ENCODE measurements around the gene TIAL1.

TIAL1 gene

GRCh38 chr10:119537953-119538630 is 58.7 kb downstream of the TIAL1 start:
- peak overlapping the region; percentile 46 for H3K4me2 ChIP-seq (ENCODE audit: low read depth, low read length, poor library complexity, severe bottlenecking)
- peaks cover 32% of the 10 kb centered on the region for H3K4me1 ChIP-seq (ENCODE audit: insufficient read depth, low read length, poor library complexity, severe bottlenecking)
- peaks cover 16% of the 10 kb centered on the region for H3K79me2 ChIP-seq (ENCODE audit: insufficient read depth, low read length)
- H4K20me1 ChIP-seq (ENCODE audit: insufficient read depth, low read length, poor library complexity, severe bottlenecking) = peaks cover 7% of the 10 kb centered on the region
- H3K9ac ChIP-seq (ENCODE audit: low read depth, low read length, poor library complexity, severe bottlenecking) = peak overlapping the region; percentile 20
- H3K36me3 ChIP-seq (ENCODE audit: insufficient read depth, low read length) = no peaks in the 10 kb centered on the region
- no peaks in the 10 kb centered on the region for H3K9me3 ChIP-seq (ENCODE audit: insufficient read depth, low read depth, low read length)
- no peaks in the 10 kb centered on the region for H3F3A ChIP-seq (ENCODE audit: low read depth)
- H3K27me3 ChIP-seq (ENCODE audit: insufficient read depth, low read length, poor library complexity, severe bottlenecking) = no peaks in the 10 kb centered on the region
- H2AFZ ChIP-seq (ENCODE audit: low read length) = no peak overlapping the region
- TF ChIP-seq CTCF (conservative IDR thresholded peaks at IDR 0.05; ENCODE audit: low read length) (no peak), EZH2phosphoT487 (IDR thresholded peaks at IDR 0.05; ENCODE audit: borderline replicate concordance) (no peak)
- H3K4me3 ChIP-seq (ENCODE audit: low read length, poor library complexity, severe bottlenecking) = peak overlapping the region; percentile 19
- no peaks in the 10 kb centered on the region for H3K9me2 ChIP-seq (replicated peaks; ENCODE audit: low read depth, low read length)

- no peaks in the 10 kb centered on the region for H3K27me3 ChIP-seq (ENCODE audit: insufficient read depth, low read length, poor library complexity, severe bottlenecking)
- H3F3A ChIP-seq (ENCODE audit: low read depth) = no peaks in the 10 kb centered on the region
- H3K4me3 ChIP-seq (ENCODE audit: low read length, poor library complexity, severe bottlenecking) = no peak overlapping the region
- no peak for TF ChIP-seq EZH2phosphoT487 (IDR thresholded peaks at IDR 0.05; ENCODE audit: borderline replicate concordance)
- no peak for TF ChIP-seq CTCF (conservative IDR thresholded peaks at IDR 0.05; ENCODE audit: low read length)
- H3K4me2 ChIP-seq (ENCODE audit: low read depth, low read length, poor library complexity, severe bottlenecking) = no peak overlapping the region
- H3K9ac ChIP-seq (ENCODE audit: low read depth, low read length, poor library complexity, severe bottlenecking) = no peak overlapping the region
- H3K9me2 ChIP-seq (replicated peaks; ENCODE audit: low read depth, low read length) = no peaks in the 10 kb centered on the region
- H3K79me2 ChIP-seq (ENCODE audit: insufficient read depth, low read length) = peaks cover 17% of the 10 kb centered on the region; the same call in 1 of the 2 replicates
- no peaks in the 10 kb centered on the region for H3K9me3 ChIP-seq (ENCODE audit: insufficient read depth, low read depth, low read length)
- H3K36me3 ChIP-seq (ENCODE audit: insufficient read depth, low read length) = no peaks in the 10 kb centered on the region
- peaks cover 26% of the 10 kb centered on the region for H3K4me1 ChIP-seq (ENCODE audit: insufficient read depth, low read length, poor library complexity, severe bottlenecking)
- H2AFZ ChIP-seq (ENCODE audit: low read length) = no peak overlapping the region
- H4K20me1 ChIP-seq (ENCODE audit: insufficient read depth, low read length, poor library complexity, severe bottlenecking) = peaks cover 3% of the 10 kb centered on the region
These were observed 60.2 kb downstream of the TIAL1 start for GRCh38 chr10:119536508-119537025.

DNA sequence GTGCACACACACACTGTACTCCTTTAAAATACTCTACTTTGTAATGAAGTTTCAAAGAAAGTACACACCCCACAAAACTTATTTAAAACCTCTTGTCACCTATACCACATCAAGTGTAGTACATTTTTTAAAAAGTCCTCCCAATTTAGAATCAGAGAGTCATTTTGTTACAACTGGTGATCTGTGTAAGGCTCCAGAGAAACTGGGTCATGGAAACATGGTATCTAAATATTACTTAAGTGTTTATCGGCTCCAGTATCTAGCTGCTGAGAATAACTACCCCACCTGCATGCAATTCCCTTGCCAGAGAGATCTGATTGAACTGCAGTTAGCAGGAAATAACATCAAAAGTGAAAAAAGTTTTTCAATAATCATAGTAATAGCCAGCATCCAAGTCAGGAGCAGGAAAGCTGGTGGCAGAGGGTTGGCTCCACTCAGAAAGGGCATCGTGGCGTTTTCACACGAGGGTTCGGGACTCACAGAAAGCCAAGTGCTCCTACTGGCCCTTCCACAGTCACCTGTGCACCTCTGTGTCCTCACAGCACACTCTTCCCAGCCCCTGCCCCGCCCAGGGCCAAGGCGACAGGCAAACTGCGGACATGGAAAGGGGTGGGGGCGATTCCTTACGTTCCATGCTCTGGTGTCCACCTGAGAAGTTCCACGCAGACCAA is 60.8 kb downstream of the TIAL1 start:
- H3K27me3 ChIP-seq (ENCODE audit: insufficient read depth, low read length, poor library complexity, severe bottlenecking) = no peaks in the 10 kb centered on the region
- H3K9me3 ChIP-seq (ENCODE audit: insufficient read depth, low read depth, low read length) = no peaks in the 10 kb centered on the region
- TF ChIP-seq CTCF (conservative IDR thresholded peaks at IDR 0.05; ENCODE audit: low read length) = no peak
- TF ChIP-seq EZH2phosphoT487 (IDR thresholded peaks at IDR 0.05; ENCODE audit: borderline replicate concordance) = no peak
- no peaks in the 10 kb centered on the region for H3K9me2 ChIP-seq (replicated peaks; ENCODE audit: low read depth, low read length)
- peaks cover 20% of the 10 kb centered on the region for H3K4me1 ChIP-seq (ENCODE audit: insufficient read depth, low read length, poor library complexity, severe bottlenecking)
- H3K4me2 ChIP-seq (ENCODE audit: low read depth, low read length, poor library complexity, severe bottlenecking) = no peak overlapping the region
- no peak overlapping the region for H3K9ac ChIP-seq (ENCODE audit: low read depth, low read length, poor library complexity, severe bottlenecking)
- H3K36me3 ChIP-seq (ENCODE audit: insufficient read depth, low read length) = no peaks in the 10 kb centered on the region
- H3F3A ChIP-seq (ENCODE audit: low read depth) = no peaks in the 10 kb centered on the region
- H3K4me3 ChIP-seq (ENCODE audit: low read length, poor library complexity, severe bottlenecking) = no peak overlapping the region
- peaks cover 16% of the 10 kb centered on the region; the same call in 1 of the 2 replicates for H3K79me2 ChIP-seq (ENCODE audit: insufficient read depth, low read length)
- H2AFZ ChIP-seq (ENCODE audit: low read length) = no peak overlapping the region
- H4K20me1 ChIP-seq (ENCODE audit: insufficient read depth, low read length, poor library complexity, severe bottlenecking) = no peaks in the 10 kb centered on the region

Measured in Loucy (cell line).